Ecto neural progenitor cell (in vitro differentiated cells): ENCODE data around the gene AARS1.
"Not testable (repeated sequence)": the region's sequence is repeated elsewhere in the genome, so short reads cannot be mapped to it uniquely, and the experiment has no call there.

Source experiments
- DNase-seq: peaks from one replicate; pipeline ENCODE4 v3.0.0-alpha.2; 2018; ENCODE audit warnings: low spot score

Gene AARS1

DNA sequence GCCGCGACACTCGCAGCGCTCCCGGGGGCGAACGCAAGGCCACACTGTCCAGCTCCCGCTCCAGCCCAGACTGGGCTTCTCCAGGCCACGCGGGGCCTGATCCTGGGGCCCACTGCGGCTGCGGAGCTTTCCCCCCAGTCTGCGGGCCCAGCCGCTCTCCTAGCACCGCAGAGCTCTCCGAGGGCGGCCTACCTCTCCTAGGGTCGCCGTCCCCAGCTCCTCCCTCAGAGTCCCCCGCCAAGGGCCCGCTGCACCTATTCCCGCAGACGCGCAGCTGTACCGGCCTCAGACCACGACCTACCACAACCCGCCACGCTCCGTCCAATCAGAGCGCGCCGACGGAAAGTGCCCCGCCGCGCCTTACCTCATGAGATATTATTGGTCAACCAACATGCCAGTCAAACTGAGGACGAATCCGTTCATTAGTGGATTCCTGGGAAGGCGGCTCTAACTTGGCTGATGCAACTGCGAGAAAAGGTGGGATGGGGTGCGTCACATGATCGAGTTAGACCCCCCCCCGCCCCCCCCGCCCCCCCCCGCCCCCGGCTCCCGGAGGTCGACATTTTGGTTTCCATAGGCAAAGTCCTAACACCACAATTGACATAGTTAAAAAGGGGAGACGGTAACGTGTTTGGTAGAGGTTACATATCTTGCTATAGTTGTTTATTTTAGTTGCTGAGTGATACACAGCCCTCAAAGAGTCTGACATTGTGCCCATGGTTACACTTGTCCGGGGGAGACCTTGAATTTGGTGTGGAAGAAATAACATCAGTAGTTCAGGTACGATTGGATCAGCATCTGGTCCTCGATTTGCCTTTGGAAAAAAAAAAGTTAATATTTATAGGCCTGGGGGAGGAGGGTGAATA is at the start of gene AARS1:
Gene AARS1, minus strand, starts transcription at position 278 of the 866 bp plus-strand sequence. CDS start 6,743 bp downstream, outside the sequence.
- DNase-seq = peak; percentile 98

DNA sequence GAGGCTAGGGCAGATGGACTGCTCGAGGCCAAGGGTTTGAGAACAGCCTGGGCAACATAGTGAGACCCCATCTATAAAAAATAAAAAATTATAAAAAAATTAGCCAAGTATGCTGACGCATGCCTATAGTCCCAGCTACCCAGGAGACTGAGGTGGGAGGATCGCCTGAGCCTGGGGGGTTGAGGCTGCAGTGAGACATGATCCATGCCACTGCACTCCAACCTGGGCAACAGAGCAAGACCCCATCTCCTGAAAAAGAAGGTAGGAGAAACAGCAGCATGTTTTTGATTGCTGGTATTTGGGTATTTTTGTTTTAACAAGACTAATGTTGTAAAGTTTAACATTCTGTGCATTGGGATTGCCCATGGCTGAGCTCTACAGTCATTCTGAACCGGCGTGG is 48.5 kb upstream of the AARS1 start:
- DNase-seq = no peak

DNA sequence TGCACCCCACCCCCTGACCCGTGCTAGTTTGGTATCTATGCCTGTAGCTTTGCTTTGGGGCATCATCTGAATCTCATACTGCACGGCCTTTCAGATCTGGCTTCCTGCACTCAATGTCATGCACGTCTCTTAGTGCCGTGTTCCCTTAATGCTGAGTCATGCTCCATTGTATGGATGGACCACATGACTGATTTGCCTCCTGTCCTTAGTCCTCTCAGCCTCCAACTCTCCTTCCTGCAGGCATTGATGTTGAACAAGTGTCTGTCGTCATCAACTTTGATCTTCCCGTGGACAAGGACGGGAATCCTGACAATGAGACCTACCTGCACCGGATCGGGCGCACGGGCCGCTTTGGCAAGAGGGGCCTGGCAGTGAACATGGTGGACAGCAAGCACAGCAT is 43.4 kb upstream of the AARS1 start:
- DNase-seq = not testable (repeated sequence)

DNA sequence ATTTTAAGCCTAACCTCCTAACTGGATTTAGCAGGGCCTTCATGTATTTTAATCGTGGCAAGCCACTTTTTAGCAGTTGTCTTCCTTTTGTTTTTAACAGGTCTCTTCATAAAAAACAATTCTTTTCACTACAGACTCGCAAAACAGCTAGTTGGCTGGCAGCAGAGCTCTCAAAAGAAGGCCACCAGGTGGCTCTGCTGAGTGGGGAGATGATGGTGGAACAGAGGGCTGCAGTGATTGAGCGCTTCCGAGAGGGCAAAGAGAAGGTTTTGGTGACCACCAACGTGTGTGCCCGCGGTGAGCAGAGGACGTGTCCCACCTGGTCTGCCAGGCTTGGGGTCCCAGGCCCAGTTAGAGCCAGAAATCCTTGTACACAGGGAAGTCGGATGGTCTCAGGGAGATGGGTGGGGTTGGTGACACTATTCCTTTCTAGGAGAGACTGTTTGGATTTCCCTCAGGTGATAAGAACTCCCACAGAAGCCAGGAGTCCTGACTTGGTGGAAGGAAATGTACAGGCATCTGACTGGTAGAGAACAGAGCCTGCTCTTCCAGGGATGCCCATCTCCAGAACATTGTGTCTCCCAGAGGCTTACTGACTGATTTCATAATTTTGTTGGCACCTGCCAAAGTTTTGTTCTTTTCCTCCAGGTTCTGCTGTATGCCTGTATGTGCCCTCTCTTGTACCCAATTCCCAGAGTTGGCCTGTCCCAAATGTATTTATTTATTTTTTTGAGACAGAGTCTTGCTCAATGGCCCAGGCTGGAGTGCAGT is 42.5 kb upstream of the AARS1 start:
- DNase-seq = no peak

DNA sequence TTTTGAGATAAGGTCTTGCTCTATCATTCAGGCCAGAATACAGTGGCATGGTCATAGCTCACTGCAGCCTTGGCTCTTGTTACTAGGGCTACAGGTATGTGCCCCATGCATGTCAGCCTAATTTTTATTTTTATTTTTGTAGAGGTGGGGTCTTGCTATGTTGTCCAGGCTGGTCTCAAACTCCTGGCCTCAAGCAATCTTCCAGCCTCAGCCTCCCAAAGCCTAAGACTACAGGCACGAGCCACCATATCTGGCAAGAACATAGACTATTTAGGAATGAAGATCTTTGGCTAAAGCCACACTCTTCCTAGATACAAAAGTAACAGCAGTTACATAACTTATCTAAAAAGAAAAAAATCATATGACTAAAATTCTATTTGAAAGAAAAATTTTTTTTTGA is 41.8 kb upstream of the AARS1 start:
- no peak for DNase-seq

DNA sequence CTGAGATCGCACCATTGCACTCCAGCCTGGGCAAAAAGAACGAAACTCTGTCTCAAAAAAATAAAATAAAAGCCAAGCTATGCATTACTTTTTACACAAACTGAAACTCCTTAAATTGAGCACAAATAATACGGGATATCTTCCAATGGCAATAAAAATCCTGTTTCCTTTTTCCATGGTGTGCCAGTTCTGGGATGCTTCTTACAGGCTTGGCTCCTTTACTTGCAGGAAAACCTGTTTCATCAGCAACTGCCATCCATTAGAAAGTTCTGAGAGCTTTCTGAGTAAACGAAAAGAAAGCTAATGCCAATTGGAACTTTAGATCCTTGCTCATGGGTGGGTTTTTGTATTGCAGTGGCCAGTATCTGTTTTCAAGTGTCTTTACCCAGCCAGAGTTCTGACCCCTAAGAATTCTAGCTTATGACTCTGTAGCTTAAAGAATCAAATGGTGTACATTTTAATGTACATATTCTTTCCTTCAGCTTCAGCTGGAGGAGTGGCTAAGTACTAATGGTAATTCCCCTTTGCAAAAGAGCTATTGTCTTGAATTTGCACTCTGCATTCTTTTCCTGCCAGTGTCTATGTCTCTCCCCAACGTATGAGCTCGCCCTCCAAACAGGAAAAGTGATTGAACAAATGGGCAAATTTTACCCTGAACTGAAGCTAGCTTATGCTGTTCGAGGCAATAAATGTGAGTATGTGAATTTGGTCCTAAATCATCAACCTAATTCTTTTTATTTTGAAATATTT is 35.9 kb upstream of the AARS1 start:
- no peak for DNase-seq

DNA sequence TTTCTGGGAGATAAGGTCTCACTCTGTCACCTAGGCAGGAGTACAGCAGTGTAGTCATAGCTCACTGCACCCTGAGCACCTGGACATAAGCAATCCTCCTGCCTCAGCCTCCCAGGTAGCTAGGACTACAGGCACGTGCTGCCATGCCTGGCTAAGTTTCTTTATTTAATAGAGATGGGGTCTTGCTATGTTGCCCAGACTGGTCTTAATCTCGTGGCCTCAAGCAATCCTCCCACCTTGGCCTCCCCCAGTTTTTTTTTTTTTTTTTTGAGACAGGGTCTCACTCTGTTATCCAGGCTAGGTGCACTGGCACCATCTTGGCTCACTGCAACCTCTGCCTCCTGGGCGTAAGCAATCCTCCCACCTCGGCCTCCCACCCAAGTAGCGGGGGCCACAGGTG is 30.8 kb upstream of the AARS1 start:
- DNase-seq = no peak

DNA sequence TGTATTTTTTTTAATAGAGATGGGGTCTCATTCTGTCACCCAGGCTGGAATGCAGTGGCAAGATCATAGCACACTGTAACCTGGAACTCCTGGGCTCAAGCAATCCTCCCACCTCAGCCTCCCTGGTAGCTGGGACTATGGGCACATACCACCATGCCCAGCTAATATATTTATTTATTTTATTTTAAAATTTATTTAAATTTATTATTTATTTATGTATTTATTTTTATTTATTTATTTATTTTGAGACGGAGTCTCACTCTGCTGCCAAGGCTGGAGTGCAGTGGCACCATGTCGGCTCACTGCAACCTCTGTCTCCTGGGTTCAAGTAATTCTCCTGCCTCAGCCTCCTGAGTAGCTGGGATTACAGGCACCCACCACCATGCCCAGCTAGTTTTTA is 18.4 kb upstream of the AARS1 start:
- DNase-seq = not testable (repeated sequence)

DNA sequence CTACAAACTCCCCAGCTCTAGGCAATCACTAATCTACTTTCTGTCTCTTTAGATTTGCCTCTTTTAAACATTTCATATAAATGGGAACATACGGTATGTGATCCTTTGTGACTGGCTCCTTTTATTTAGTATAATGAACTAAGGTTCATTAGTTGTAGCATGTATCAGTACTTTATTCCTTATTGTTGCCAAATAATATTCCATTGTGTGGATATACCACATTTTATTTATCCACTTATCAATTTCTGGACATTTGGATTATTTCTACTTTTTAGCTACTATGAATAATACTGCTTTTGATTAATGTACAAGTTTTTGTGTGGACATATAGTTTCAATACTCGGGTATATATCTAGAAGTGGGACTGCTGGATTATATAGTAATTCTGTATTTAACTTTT is 17.6 kb upstream of the AARS1 start:
- DNase-seq = no peak

DNA sequence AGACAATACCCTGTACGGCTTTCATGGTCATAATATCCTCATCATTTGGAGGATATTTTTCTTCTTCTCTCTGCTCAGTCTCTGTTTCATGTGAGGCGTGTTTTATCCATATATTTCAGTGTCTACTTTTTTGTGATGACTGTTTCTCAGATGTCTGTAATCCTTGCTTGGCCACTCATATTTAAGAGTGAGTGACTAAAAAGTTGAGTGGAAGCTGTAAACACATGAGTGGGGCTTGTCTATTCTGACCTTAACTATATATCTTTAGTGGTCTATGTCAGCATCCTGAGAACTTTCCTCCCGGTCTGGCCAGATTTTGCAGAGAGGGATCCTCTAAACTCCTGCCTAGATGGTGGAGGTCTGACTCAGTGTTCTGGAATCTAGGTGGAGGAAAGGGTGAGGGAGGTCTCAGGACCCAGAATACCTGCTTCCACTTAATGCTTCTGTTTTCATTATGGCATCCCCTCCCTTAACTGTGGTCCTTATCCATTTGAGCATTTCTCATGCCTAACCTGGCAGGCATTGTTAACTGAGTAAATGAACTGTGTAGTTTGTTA is 15.7 kb upstream of the AARS1 start:
- no peak for DNase-seq

DNA sequence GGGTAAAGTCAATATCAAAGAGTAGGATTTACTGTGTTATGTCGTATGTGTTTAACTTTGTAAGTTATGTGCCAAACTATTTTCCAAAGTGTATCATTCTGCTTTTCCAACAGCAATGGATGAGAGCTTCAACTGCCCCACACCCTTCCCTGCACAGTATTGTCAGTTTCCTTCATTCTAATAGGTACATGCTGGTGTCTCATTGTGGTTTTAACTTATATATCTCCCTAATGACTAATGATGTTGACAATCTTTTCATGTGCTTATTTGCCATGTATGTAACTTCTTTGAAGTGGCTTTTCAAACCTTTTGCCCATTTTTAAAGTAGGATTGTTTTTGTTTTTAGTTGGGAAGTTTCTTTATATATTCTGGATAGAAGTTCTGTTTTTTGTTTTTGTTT is 13.4 kb upstream of the AARS1 start:
- DNase-seq = no peak

DNA sequence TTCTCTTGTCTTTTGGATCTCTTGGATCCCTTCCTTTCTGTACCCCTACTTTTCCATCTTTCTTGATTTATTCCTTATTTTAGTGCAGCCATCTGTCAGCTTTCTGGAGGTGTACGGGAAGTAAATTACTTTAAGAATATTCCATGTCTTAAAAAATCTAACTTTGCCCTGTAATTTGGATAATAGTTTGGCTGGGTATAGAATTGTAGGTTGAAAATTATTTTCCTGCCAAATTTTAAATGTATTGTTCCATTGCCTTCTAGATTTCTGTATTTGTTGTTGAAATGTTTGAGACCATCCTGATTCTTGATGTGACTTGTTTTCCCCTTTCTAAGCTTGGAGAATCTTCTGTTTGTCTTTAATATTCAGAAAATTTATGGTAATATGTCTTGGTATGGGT is 11.8 kb upstream of the AARS1 start:
- DNase-seq = no peak

DNA sequence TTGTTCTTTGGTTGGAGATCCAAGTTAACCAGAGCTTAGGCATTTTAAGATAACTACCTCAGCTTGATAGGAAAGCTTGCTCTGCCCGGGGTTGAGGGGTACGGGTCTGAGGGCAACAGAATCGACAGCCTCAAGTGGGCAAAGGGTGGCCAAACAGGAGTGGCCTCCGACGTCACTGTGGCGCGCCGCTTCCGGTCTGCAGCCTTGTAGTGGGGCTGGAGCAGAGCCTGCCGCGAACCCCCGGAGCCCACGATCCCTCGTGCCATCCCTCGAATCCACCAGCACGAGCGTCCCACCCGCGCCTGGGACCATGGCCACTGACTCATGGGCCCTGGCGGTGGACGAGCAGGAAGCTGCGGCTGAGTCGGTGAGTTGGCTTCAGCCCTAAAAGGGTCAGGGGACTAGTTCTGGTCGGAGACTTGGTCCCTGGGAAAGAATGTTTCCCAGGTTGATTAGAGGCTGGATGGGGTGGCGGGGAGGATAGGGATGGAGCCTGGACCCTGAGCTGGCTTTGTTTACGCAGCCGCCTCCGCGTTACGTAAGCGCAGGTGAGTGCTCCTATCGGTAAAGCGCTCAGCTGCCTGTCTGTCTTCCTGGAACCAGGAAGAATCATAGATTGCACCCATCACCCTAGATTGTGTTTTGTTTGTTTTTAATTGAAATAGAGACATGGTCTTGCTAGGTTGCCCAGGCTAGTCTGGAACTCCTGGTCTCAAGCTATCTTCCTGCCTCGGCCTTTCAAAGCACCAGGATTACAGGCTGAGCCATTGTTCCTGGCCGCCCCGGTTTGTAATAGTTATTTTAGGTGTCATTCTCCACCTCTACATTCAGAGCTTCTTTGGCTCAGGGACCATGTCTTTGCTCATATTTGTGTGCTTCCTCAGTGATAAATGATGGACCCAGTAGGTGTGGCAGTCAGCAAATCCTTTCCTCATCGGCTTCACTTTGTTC is 10.0 kb upstream of the AARS1 start, which contains the start of gene DDX19B:
Gene DDX19B, plus strand, starts transcription at position 199 of the 951 bp plus-strand sequence. Its CDS starts 112 bp downstream, at position 311.
- DNase-seq = peak; percentile 81

DNA sequence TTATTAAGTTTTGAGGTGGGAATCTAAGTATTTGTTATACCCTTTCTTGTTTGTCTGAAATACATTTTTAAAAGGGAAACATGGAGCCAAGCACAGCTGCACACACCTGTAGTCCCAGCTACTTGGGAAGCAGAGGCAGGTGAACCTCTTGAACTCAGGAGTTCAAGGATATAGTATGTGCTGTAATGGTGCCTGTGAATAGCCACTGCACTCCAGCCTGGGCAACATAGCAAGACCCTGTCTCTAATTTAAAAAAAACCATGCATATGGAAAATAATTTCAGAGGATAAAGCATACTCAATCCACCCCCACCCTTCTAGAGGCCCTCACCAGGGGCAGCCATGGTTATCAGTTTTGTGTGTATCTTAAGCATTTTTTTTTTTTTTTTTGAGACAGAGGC is 6.3 kb upstream of the AARS1 start:
- DNase-seq = no peak

DNA sequence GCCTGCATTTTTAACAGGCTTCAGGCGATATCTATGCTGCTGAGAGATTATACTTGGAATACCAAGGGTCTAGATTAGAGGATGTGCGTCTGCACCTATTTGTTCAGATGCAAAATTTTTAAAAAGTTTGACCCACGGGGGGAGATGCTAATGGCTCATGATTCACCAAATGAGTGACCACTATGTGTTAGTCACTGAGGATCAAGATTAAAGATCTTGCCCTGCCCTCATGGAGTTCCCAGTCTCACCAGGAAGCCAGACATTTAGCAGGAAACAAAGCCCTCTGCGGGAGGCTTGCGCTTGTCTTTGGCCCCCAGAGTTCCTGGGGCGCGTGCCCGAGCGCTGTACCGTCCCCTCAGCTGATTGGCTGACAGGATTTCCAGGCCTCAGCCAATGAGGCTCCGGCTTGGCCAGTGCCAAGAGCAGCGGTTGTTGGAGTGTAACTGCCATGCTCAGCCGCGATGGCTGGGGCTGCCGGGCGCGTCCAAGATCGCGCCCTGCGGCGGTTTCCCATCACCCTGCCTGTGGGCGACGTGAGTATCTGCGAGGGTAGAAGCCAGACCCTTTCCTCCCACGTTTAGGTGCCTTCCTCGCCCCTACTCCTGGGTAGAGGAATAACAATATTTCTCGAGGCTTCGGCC is 5.2 kb upstream of the AARS1 start:
- DNase-seq = no peak

DNA sequence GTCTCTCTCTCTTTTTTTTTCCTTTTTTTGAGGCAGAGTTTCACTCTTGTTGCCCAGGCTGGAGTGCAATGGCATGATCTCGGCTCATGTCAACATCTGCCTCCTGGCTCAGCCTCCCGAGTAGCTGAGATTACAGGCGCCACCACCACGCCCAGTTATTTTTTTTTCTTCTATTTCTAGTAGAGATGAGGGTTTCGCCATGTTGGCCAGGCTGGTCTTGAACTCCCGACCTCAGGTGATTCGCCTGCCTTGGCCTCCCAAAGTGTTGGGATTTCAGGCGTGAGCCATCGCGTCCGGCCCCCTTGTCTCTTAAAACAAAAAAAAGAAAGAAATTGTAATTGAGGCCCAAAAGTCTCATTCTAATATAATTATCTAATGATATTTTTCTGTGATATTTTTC is 2.8 kb upstream of the AARS1 start:
- DNase-seq = not testable (repeated sequence)

DNA sequence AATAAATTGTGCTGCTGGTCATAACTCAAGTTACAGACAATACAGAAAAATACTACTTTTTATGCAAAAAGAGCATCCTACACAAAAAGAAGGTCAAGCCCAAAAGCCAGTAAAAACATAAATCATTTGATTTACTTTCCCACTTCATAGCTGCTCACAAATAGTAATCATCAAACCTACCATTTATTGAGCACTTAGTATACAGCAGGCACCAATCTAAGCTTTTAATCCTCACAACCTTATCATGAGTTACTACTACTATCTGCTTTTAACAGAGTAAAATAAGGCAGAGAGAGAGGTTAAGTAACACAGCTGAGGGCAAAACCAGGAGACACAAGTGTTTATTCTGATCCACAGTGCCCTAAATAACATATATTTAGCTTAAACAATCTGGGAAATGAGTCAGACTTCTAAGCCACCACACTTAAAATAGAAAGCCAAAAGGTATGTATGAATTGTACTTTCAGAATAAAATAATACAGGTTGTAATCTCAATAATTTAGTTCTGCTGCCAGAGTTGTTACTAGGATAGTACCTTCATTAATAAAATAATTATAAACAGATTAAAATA is 1.7 kb upstream of the AARS1 start:
- no peak for DNase-seq

DNA sequence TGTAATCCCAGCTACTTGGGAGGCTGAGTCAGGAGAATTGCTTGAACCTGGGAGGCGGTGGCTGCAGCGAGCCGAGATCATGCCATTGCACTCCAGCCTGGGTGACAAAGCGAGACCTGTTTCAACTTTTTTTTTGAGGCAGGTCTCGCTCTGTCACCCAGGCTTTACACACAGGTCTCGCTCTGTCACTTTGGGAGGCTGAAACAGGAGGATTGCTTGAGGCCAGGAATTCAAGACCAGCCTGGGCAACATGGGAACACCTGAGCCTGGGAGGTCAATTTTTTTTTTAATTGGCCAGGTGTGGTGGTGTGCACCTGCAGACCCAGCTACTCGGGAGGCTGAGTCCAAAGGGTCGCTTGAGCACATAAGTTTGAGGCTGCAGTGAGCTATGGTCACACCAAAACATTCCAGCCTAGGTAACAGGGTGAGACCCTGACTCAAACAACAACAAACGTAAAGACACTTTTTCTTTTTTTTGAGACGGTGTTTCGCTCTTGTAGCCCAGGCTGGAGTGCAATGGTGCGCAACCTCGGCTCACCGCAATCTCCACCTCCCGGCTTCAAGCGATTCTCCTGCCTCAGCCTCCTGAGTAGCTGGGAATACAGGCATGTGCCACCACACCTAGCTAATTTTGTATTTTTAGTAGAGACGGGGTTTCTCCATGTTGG is 1.9 kb downstream of the AARS1 start:
- DNase-seq = not testable (repeated sequence)

DNA sequence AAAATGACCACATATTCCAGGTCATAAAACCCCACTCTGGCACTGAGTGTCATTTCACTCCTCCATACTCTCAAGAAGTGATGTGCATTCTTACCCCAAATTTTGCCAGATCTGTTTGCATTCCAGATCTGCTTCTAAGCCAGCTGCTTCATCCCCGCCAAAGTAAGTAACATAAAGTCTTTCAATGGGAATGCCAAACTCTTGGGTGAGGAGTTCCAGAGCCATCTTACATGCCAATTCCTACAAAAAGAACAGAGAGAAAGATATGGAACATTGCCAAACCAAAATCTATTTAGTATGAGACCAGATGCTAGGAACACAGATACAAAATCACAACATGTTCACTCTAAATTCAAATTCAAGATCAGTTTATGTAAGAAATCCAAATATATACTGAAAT is 12.9 kb downstream of the AARS1 start:
- DNase-seq = no peak

DNA sequence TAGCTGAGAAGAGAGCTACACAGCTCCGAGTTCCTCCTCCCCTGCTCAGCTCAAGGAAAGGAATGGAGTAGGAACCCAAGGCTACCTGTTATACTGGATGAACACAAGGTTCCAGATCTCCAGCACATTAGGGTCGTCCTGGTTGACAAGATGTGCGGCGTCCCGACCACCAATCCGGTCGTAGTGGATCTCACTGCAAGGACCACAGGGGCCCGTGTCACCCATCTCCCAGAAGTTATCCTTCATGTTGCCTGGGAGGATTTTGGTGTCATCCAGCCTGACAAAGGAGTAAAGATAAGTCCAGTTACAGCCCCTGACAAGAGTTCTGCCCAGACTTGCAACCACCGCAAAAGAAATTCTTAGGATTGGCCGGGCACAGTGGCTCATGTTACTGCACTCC is 17.6 kb downstream of the AARS1 start:
- DNase-seq = no peak
